GM12891 (cell line): ENCODE measurements around the gene SCAMP2. TPM values are rescaled to one million over a fixed set of nuclear protein-coding genes. Genes with fewer than 3 reads are reported as not detected.
A peak's percentile ranks its signal among the peaks of the same experiment; 100 is the strongest.
"Not testable (repeated sequence)": the region's sequence is repeated elsewhere in the genome, so short reads cannot be mapped to it uniquely, and the experiment has no call there.

Experiments used
- DNase-seq: peaks from one replicate; pipeline ENCODE4 v3.0.0; 2011; ENCODE audit warnings: low spot score; ENCODE audit not compliant: insufficient read length
- FAIRE-seq: peaks from 2 replicates; lab custom pipeline; 2011; peaks lifted over from hg19 to GRCh38; lab: Jason Lieb, UNC
- PAX5 ChIP-seq: IDR thresholded peaks from 2 replicates; pipeline ENCODE4 v1.6.1; 2011; ENCODE audit warnings: low read length, moderate library complexity, mild to moderate bottlenecking; ENCODE audit not compliant: insufficient read depth, severe bottlenecking
- POLR2A ChIP-seq: IDR thresholded peaks from 2 replicates; pipeline ENCODE4 v1.6.1; 2011; ENCODE audit warnings: low read depth, low read length, control low read depth
- POLR2AphosphoS5 ChIP-seq: IDR thresholded peaks from 2 replicates; pipeline ENCODE4 v1.6.1; 2011; ENCODE audit warnings: low read depth, low read length, control low read depth
- POU2F2 ChIP-seq: IDR thresholded peaks from 2 replicates; pipeline ENCODE4 v1.6.1; 2011; ENCODE audit warnings: low read depth, mild to moderate bottlenecking, control low read depth, low read length, moderate library complexity
- SPI1 ChIP-seq: IDR thresholded peaks from 2 replicates; pipeline ENCODE4 v1.6.1; 2011; ENCODE audit warnings: low read depth, low read length, control low read depth
- TAF1 ChIP-seq: IDR thresholded peaks from 2 replicates; pipeline ENCODE4 v1.6.1; 2011; ENCODE audit warnings: low read depth, low read length, control low read depth
- polyA plus RNA-seq: library from polyadenylated mRNA; unstranded; fragments of >200 nt; gene quantifications from one replicate; pipeline ENCODE4 v1.2.1, GENCODE V29; 2012; ENCODE audit warnings: low read depth, missing spikeins, inconsistent platforms; ENCODE audit not compliant: missing spikeins

SCAMP2 gene, protein sequence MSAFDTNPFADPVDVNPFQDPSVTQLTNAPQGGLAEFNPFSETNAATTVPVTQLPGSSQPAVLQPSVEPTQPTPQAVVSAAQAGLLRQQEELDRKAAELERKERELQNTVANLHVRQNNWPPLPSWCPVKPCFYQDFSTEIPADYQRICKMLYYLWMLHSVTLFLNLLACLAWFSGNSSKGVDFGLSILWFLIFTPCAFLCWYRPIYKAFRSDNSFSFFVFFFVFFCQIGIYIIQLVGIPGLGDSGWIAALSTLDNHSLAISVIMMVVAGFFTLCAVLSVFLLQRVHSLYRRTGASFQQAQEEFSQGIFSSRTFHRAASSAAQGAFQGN
- polyA plus RNA-seq = 59.8 TPM

DNA sequence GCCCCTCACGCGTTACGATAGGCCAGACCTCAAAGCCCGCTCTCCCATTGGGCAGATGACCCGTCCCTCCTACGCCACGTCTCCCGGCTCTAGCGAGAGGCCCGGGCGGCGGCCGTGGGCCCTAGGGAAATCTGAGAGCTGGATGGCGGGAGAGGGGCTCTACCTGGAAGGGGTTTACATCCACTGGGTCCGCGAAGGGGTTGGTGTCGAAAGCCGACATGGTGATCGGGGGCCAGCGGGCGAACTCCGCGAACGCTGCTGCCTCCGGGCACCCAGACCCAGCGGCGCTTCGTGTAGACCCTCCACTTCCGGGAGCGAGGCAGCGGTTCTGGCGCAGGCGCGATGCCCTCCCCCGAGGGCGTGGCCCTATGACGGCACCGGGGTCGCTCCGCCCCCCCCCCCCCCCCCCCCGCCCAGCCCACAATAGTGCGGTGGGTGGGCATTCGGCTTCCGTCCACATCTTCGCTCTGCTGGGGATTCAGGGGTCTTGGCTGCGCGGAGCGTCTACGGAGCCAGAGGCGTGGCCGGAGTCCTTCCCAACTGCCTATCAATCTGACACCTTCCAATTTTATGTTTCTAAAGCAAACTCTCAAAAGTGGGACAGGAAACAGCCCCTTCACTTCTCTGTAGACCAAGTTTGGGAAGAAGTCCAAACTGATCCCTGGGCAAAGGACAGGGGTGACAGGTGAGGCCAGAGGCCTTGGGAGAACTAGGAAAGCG is at the start of gene SCAMP2:
Gene SCAMP2, minus strand, starts transcription at position 330 of the 720 bp plus-strand sequence. Its CDS starts 110 bp downstream, at position 220.
- peak; percentile 94 for DNase-seq
- TF ChIP-seq POU2F2 (peak; percentile 69), SPI1 (no peak), PAX5 (no peak), TAF1 (no peak), POLR2AphosphoS5 (peak; percentile 89), POLR2A (peak; percentile 87)
- no peak for FAIRE-seq

DNA sequence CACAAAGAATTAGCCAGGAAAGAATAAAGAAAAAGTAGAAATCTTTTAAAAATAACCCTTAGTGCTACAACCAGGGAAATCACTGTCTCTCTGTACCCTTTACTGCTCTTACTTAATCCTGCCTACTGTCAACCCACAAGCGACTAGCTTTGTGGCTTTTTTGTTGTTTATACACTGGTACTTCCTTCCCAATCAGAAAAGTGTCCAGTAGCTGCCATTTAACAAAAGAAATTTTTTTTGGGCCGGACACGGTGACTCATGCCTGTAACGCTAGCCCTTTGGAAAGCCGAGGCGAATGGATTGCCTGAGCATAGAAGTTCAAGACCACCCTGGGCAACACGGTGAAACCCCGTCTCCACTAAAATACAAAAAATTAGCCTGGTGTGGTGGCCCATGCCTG is 47.3 kb upstream of the SCAMP2 start:
- FAIRE-seq = no peak
- no peak for DNase-seq
- no peak for TF ChIP-seq PAX5
- TF ChIP-seq TAF1 = no peak
- TF ChIP-seq POU2F2 = no peak
- TF ChIP-seq SPI1 = no peak
- TF ChIP-seq POLR2A = no peak
- TF ChIP-seq POLR2AphosphoS5 = no peak

DNA sequence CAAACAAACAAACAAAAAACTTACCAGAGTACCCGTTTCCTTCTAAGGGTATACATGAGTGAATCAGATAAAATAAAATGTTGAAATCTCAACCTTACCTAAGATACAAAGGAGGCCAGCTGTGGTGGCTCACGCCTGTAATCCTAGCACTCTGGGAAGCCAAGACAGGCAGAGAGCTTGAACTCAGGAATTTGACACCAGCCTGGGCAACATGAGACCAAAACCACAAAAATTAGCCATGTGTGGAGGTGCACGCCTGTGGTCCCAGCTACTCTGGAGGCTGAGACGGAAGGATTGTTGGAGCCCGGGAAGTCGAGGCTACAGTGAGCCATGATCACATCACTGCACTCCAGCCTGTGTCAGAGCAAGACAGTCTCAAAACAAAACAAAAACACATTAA is 44.5 kb upstream of the SCAMP2 start:
- no peak for TF ChIP-seq TAF1
- no peak for TF ChIP-seq POLR2AphosphoS5
- TF ChIP-seq POLR2A = no peak
- no peak for TF ChIP-seq PAX5
- TF ChIP-seq POU2F2 = no peak
- no peak for TF ChIP-seq SPI1
- DNase-seq (no peak), FAIRE-seq (no peak)

DNA sequence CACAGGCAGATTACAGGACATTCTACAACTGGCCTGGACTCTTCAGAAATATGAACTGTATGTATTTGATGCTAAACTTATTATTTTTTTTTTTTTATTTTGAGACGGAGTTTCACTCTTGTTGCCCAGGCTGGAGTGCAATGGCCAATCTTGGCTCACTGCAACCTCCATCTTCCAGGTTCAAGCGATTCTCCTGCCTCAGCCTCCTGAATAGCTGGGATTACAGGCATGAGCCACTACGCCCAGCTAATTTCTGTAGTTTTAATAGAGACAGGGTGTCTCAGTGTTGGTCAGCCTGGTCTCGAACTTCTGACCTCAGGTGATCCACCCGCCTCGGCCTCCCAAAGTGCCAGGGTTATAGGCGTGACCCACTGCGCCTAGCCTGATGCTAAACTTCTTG is 40.6 kb upstream of the SCAMP2 start:
- not testable (repeated sequence) for FAIRE-seq, DNase-seq

DNA sequence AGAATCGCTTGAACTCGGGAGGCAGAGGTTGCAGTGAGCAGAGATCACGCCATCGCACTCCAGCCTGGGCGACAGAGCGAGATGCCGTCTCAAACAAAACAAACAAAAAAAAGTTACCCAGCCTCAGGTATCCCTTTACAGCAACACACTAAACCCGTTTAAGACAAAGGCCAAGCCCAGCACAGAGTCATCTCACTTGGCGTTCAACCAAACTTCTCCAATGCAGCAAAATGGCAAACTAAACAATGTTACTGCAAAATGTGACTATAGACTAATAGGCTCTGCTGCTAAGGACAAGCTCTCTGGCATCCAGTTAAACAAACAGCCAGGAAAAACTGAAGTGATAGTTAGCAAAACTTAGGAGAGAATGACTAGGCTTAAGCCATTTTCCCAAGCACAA is 39.9 kb upstream of the SCAMP2 start:
- DNase-seq = no peak
- TF ChIP-seq POLR2A (no peak), POLR2AphosphoS5 (no peak), SPI1 (no peak), PAX5 (no peak), POU2F2 (no peak), TAF1 (no peak)
- FAIRE-seq = no peak

DNA sequence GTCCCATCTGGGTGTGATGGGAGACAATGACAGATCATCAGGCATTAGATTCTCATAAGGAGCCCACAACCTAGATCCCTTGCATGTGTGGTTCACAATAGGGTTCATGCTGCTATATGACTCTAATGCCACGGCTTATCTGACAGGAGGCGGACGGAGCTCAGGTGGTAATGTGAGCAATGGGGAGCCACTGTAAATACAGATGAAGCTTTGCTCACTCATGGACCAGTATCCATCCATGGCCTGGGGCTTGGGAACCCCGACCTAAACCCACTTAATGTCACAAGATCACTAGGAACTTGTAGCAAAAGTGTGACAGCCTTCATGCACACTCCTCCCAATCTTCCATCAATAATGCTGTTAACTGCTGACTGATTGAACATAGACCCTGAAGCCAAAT is 35.5 kb upstream of the SCAMP2 start:
- FAIRE-seq (no peak), DNase-seq (no peak)
- TF ChIP-seq POU2F2 (no peak), POLR2AphosphoS5 (no peak), PAX5 (no peak), SPI1 (no peak), POLR2A (no peak)

DNA sequence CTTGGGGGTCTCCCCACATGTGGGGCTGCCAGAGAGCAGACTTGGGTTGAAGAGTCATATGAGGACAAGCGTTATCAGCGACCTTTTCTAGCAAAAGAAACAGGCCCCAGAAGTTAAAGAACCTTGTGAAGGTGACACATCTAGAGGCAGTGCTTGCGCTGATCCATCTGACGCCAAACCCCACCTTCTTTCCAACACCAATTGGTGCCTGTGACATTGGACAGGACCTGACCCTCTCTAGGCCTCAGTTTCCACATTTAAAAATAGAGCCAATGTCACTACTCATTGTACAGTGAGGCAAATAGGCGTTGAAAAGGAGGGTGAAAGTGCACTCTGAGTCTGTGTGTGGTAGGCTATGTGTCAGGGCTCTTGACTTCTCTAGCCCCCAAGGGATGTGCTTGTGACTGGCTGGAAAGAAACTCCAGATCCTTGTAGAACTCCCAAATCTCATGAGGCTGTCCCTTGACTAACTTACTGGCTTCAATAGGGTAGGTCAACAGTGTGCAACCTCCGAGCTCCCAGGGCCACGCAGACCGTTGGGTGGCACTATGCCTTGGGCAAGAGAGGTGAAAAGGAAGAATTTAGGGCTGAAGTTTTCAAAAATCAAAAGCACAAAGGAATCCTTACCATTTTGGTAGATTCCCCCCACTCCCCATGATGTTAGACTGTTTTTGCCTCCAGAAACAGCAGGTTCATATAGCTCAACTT is 34.2 kb upstream of the SCAMP2 start:
- TF ChIP-seq TAF1 = no peak
- no peak for DNase-seq
- no peak for FAIRE-seq

DNA sequence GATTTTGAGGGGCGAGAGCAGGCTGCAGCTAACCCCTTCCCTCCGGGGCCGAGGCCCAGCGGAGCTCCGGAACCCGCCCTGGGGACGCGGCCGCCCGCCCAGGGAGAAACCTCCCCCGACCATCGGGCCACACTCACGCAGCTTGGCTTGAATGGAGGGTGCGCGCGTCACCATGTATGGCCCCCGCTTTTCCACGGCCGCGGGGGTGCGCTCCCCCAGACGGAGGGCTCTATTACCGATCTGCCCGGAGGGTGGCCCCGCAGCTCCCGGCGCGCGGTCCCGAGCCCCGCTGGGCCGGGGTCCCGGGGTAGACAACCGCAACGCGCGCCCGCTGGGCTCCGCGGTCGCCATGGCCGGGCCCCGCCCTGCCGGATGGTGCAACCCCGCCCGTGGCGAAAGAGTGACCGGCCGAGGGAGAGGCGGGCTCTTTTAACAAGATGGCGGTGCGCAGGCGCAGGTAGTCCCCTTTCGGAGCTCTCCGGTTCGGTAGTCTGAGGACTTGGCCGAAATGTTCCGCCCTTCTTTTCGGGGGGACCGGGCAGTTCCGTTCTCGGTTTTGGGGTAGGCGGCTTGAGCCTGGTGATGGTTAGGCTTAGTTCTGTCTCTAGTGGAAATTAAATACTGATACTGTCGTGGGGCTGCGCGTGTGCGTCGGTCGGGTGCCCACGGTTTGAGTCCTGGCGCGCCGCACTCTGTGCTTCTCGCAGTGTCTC is 33.4 kb upstream of the SCAMP2 start, which contains the start of gene FAM219B:
Gene FAM219B, minus strand, starts transcription at position 402 of the 713 bp plus-strand sequence. Its CDS starts 51 bp downstream, at position 351.
- 0 out of 2 replicates have a peak, but pooled peaks have one; percentile 27 for TF ChIP-seq POU2F2
- TF ChIP-seq PAX5 = no peak
- TF ChIP-seq SPI1 = peak; percentile 11; the same call in 1 of the 2 replicates
- TF ChIP-seq POLR2A = no peak; the same call in none of the 2 replicates
- peak; percentile 72 for TF ChIP-seq TAF1
- TF ChIP-seq POLR2AphosphoS5 = no peak

DNA sequence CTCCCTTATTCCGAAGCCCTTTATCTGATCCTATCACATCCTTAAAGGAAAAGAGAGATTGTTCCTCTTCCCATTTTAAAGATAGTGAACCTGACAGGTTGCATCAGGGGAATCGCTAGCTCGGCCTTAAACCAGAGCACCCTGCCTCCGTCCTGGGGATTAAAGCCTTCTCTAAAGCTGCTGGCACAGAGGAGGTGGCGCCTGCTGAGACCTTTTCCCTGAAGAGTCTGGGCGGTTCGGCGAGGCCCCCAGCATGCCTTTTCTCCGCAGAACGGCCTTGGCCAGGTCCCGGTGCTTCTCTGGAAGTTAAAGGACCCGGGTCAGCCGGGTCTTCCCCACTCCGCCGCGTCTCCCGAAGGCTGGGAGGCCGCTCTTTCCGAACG is 32.9 kb upstream of the SCAMP2 start:
- DNase-seq (no peak), FAIRE-seq (no peak)
- TF ChIP-seq TAF1 (no peak), POLR2A (no peak), POLR2AphosphoS5 (no peak), SPI1 (no peak), PAX5 (no peak), POU2F2 (no peak)

More for the DNA sequence above, 33.4 kb upstream of the SCAMP2 start, which contains the start of gene FAM219B:
- FAIRE-seq (peak; percentile 87), DNase-seq (peak; percentile 93)
